K562 (cell line): ENCODE data around the gene PLAC1.

Experiments
- ATF7 ChIP-seq: fragments of 450-650 bp; IDR thresholded peaks from 2 replicates; pipeline ENCODE4 v1.7.1; 2014; ENCODE audit warnings: mild to moderate bottlenecking, moderate library complexity
- CCAR2 ChIP-seq: fragments of 200-400 bp; formaldehyde crosslinking; IDR thresholded peaks from 2 replicates; pipeline ENCODE4 v1.6.1; 2017; ENCODE audit warnings: mild to moderate bottlenecking, low read depth, low read length
- CEBPB ChIP-seq: fragments of 450-650 bp; IDR thresholded peaks from 2 replicates; pipeline ENCODE4 v1.6.1; 2016; ENCODE audit warnings: missing genetic modification characterization, missing compliant biosample characterization
- ETV5 ChIP-seq: sonication (generic); formaldehyde crosslinking; IDR thresholded peaks from 2 replicates; pipeline ENCODE4 v1.4.0; 2020; ENCODE audit warnings: low read depth, mild to moderate bottlenecking, missing genetic modification reagents
- FIP1L1 ChIP-seq: fragments of 200-400 bp; formaldehyde crosslinking; IDR thresholded peaks from 2 replicates; pipeline ENCODE4 v1.6.1; 2018; ENCODE audit warnings: mild to moderate bottlenecking, low read depth, low read length; ENCODE audit not compliant: poor library complexity, severe bottlenecking
- KAT2B ChIP-seq: IDR thresholded peaks from one replicate; pipeline ENCODE4 v1.6.1; 2012; ENCODE audit warnings: low read depth, mild to moderate bottlenecking, control low read depth, inconsistent platforms, low read length, moderate library complexity
- SOX6 ChIP-seq: fragments of 450-650 bp; IDR thresholded peaks from 2 replicates; pipeline ENCODE4 v1.6.1; 2014; ENCODE audit warnings: mild to moderate bottlenecking
- TCFL5 ChIP-seq: fragments of 250-450 bp; sonication (Bioruptor Pico); conservative IDR thresholded peaks from 2 replicates; pipeline ENCODE4 v1.6.1; 2021; ENCODE audit warnings: mild to moderate bottlenecking, moderate library complexity, matching md5 sums
- YY1 ChIP-seq, 3 experiments: IDR thresholded peaks; 2 replicates each; pipeline ENCODE4 v1.6.1; 2011; ENCODE audit warnings: low read length in 2 of 3, mild to moderate bottlenecking in 2 of 3, moderate library complexity in 2 of 3, borderline replicate concordance in 1 of 3, control low read depth in 1 of 3, low read depth in 1 of 3; ENCODE audit not compliant: insufficient read depth in 3 of 3, insufficient replicate concordance in 2 of 3, control insufficient read depth in 1 of 3, insufficient read length in 1 of 3; ENCODE audit errors: extremely low read depth in 1 of 3
- TF ChIP-seq, protein P1 (sequence below), 3 experiments: IDR thresholded peaks in 2 of 3; conservative IDR thresholded peaks in 1 of 3; 2 replicates each; pipeline ENCODE4 v1.5.1; 2011 to 2012; ENCODE audit warnings: low read length in 3 of 3, mild to moderate bottlenecking in 3 of 3, control low read depth in 2 of 3, improper control_type of control experiment in 1 of 3, inconsistent platforms in 1 of 3, low read depth in 1 of 3, mixed read lengths in 1 of 3, moderate library complexity in 1 of 3; ENCODE audit not compliant: insufficient read depth in 2 of 3
- TF ChIP-seq, protein P2 (sequence below): sonication (generic); formaldehyde crosslinking; IDR thresholded peaks from 2 replicates; pipeline ENCODE4 v1.8.0; 2022; ENCODE audit warnings: missing genetic modification reagents, mild to moderate bottlenecking, borderline replicate concordance
- TF ChIP-seq, protein P3 (sequence below), 2 experiments: IDR thresholded peaks in 1 of 2; conservative IDR thresholded peaks in 1 of 2; 2 replicates each; pipeline ENCODE4 v1.6.1; 2016; ENCODE audit warnings: low read depth in 2 of 2, mild to moderate bottlenecking in 1 of 2, missing compliant biosample characterization in 1 of 2, missing genetic modification characterization in 1 of 2, moderate library complexity in 1 of 2

DNA sequence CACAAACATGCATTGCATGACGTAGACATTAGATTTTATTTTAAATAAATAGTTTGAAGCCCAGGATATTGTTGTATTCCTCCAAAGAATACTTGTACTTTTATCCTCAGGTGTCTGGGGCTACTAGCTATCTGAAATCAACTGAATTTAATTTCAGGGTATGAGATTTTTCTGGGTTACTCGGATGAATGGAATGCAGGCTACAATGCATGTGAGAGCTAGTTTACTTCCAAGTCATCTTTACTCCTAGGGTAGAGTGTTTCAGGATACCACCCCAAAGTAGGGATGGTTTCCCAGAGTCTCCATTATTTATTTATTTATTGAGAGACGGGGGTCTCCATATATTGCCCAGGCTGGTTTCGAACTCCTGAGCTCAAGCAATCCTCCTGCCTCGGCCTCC, 131.9 kb downstream of the PLAC1 start:
- TF ChIP-seq CEBPB (tag), result no peak
- TF ChIP-seq ATF7, result no peak
- no peak for TF ChIP-seq YY1 (IDR thresholded peaks at IDR 0.05; ENCODE audit: borderline replicate concordance in 1 of 3, control insufficient read depth in 1 of 3, extremely low read depth in 1 of 3, insufficient read depth in 3 of 3, insufficient read length in 1 of 3, insufficient replicate concordance in 2 of 3, low read depth in 1 of 3, low read length in 2 of 3)
- TF ChIP-seq, protein P1, sequence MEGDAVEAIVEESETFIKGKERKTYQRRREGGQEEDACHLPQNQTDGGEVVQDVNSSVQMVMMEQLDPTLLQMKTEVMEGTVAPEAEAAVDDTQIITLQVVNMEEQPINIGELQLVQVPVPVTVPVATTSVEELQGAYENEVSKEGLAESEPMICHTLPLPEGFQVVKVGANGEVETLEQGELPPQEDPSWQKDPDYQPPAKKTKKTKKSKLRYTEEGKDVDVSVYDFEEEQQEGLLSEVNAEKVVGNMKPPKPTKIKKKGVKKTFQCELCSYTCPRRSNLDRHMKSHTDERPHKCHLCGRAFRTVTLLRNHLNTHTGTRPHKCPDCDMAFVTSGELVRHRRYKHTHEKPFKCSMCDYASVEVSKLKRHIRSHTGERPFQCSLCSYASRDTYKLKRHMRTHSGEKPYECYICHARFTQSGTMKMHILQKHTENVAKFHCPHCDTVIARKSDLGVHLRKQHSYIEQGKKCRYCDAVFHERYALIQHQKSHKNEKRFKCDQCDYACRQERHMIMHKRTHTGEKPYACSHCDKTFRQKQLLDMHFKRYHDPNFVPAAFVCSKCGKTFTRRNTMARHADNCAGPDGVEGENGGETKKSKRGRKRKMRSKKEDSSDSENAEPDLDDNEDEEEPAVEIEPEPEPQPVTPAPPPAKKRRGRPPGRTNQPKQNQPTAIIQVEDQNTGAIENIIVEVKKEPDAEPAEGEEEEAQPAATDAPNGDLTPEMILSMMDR (IDR thresholded peaks at IDR 0.05 in 2 of 3, conservative IDR thresholded peaks at IDR 0.05 in 1 of 3; ENCODE audit: insufficient read depth in 2 of 3, low read depth in 1 of 3, low read length in 3 of 3), result no peak
- no peak for TF ChIP-seq SOX6
- no peak for TF ChIP-seq FIP1L1
- TF ChIP-seq, protein P2, sequence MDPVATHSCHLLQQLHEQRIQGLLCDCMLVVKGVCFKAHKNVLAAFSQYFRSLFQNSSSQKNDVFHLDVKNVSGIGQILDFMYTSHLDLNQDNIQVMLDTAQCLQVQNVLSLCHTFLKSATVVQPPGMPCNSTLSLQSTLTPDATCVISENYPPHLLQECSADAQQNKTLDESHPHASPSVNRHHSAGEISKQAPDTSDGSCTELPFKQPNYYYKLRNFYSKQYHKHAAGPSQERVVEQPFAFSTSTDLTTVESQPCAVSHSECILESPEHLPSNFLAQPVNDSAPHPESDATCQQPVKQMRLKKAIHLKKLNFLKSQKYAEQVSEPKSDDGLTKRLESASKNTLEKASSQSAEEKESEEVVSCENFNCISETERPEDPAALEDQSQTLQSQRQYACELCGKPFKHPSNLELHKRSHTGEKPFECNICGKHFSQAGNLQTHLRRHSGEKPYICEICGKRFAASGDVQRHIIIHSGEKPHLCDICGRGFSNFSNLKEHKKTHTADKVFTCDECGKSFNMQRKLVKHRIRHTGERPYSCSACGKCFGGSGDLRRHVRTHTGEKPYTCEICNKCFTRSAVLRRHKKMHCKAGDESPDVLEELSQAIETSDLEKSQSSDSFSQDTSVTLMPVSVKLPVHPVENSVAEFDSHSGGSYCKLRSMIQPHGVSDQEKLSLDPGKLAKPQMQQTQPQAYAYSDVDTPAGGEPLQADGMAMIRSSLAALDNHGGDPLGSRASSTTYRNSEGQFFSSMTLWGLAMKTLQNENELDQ (CRISPR knock-in tag), result no peak
- no peak for TF ChIP-seq CCAR2
- TF ChIP-seq TCFL5 (CRISPR knock-in tag), result no peak
- no peak for TF ChIP-seq ETV5 (CRISPR knock-in tag)
- TF ChIP-seq, protein P3, sequence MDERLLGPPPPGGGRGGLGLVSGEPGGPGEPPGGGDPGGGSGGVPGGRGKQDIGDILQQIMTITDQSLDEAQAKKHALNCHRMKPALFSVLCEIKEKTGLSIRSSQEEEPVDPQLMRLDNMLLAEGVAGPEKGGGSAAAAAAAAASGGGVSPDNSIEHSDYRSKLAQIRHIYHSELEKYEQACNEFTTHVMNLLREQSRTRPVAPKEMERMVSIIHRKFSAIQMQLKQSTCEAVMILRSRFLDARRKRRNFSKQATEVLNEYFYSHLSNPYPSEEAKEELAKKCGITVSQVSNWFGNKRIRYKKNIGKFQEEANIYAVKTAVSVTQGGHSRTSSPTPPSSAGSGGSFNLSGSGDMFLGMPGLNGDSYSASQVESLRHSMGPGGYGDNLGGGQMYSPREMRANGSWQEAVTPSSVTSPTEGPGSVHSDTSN (CRISPR knock-in tag; IDR thresholded peaks at IDR 0.05; ENCODE audit: low read depth), result no peak
- TF ChIP-seq, protein P3 (tag; conservative IDR thresholded peaks at IDR 0.05; ENCODE audit: low read depth), result no peak
- TF ChIP-seq KAT2B, result no peak
